Gastroesophageal sphincter (tissue), 4 donors: ENCODE results near the gene ASB13. TPM values are rescaled to one million over a fixed set of nuclear protein-coding genes. Genes with fewer than 3 reads are reported as not detected.

Experiments used
- ATAC-seq: fragments of 150-250 bp; one replicate; pipeline ENCODE4 v1.9.1; 2016; ENCODE audit warnings: mild to moderate bottlenecking, moderate library complexity
- H3K27ac ChIP-seq, 4 donors: fragments of 200-600 bp; sonication (generic) in 3 of 4; 1 replicate in 3 of 4; 2 replicates in 1 of 4; pipeline ENCODE4 v1.5.1; 2016 to 2019
- H3K27me3 ChIP-seq: fragments of 200-600 bp; sonication (generic); one replicate; pipeline ENCODE4 v1.5.1; 2019
- H3K36me3 ChIP-seq, 2 donors: fragments of 200-600 bp; sonication (generic); one replicate each; pipeline ENCODE4 v1.5.1; 2019; ENCODE audit warnings: control low read depth in 1 of 2
- H3K4me1 ChIP-seq, 3 donors: fragments of 200-600 bp; sonication (generic); 1 replicate in 2 of 3; 2 replicates in 1 of 3; pipeline ENCODE4 v1.5.1; 2016 to 2019; ENCODE audit warnings: control low read depth in 2 of 3
- H3K4me3 ChIP-seq, 2 donors: fragments of 200-600 bp; sonication (generic); one replicate each; pipeline ENCODE4 v1.5.1; 2019; ENCODE audit warnings: mild to moderate bottlenecking in 1 of 2, moderate library complexity in 1 of 2
- H3K9me3 ChIP-seq, 3 donors: fragments of 200-600 bp; sonication (generic); one replicate each; pipeline ENCODE4 v1.5.1; 2017 to 2019; ENCODE audit warnings: control low read depth in 2 of 3
- CTCF ChIP-seq, 4 experiments: fragments of 200-600 bp in 2 of 4; fragments of 450-650 bp in 2 of 4; sonication (generic) in 1 of 4; IDR thresholded peaks; one replicate each; pipeline ENCODE4 v1.5.1; 2017 to 2019; ENCODE audit warnings: antibody characterized with exemption in 4 of 4, mild to moderate bottlenecking in 2 of 4, moderate library complexity in 2 of 4
- EP300 ChIP-seq: sonication (generic); formaldehyde crosslinking; IDR thresholded peaks from one replicate; pipeline ENCODE4 v1.6.1; 2017; ENCODE audit warnings: antibody characterized with exemption, mild to moderate bottlenecking
- POLR2A ChIP-seq, 2 donors: fragments of 450-650 bp; IDR thresholded peaks; one replicate each; pipeline ENCODE4 v1.6.1; 2017; ENCODE audit warnings: antibody characterized with exemption in 2 of 2, mild to moderate bottlenecking in 2 of 2, moderate library complexity in 1 of 2
- POLR2AphosphoS5 ChIP-seq: sonication (generic); formaldehyde crosslinking; IDR thresholded peaks from one replicate; pipeline ENCODE4 v1.6.1; 2017; ENCODE audit warnings: antibody characterized with exemption
- WGBS, 2 donors: methylation state at CpG; one replicate each; pipeline ENCODE4 v1.1.5; 2018; ENCODE audit warnings: low coverage in 1 of 2; 5-methylcytosine and 5-hydroxymethylcytosine counted together
- total RNA-seq, 4 donors: library from RNA; depleted of rRNA; stranded (reverse); fragments of >200 nt; gene quantifications; one replicate each; pipeline ENCODE4 v1.1.0, GENCODE V29; 2016

Gene ASB13
- total RNA-seq, 4 donors from 2014 or later, result 17.6 to 39.6 (median 19.0) TPM

GRCh38 chr10:5630112-5630436 lies 36.3 kb downstream of the ASB13 start:
- no peaks in the 10 kb centered on the region for H3K36me3 ChIP-seq
- peaks cover 0 to 72% (median 16%) of the 10 kb centered on the region in 3 donors for H3K4me1 ChIP-seq
- H3K27ac ChIP-seq, result peak overlapping the region in 2 of 4 donors; percentile 2 to 78
- no peak for TF ChIP-seq EP300
- TF ChIP-seq POLR2A (IDR thresholded peaks at IDR 0.05), result no peak
- TF ChIP-seq CTCF (IDR thresholded peaks at IDR 0.05), result no peak
- TF ChIP-seq POLR2AphosphoS5, result no peak
- H3K4me3 ChIP-seq, result no peak overlapping the region
- no peaks in the 10 kb centered on the region for H3K9me3 ChIP-seq
- no peaks in the 10 kb centered on the region for H3K27me3 ChIP-seq
- 87 to 100% methylated on average over 6 to 8 of the region's 8 CpGs for WGBS, 2 donors
- ATAC-seq, result no peak

DNA sequence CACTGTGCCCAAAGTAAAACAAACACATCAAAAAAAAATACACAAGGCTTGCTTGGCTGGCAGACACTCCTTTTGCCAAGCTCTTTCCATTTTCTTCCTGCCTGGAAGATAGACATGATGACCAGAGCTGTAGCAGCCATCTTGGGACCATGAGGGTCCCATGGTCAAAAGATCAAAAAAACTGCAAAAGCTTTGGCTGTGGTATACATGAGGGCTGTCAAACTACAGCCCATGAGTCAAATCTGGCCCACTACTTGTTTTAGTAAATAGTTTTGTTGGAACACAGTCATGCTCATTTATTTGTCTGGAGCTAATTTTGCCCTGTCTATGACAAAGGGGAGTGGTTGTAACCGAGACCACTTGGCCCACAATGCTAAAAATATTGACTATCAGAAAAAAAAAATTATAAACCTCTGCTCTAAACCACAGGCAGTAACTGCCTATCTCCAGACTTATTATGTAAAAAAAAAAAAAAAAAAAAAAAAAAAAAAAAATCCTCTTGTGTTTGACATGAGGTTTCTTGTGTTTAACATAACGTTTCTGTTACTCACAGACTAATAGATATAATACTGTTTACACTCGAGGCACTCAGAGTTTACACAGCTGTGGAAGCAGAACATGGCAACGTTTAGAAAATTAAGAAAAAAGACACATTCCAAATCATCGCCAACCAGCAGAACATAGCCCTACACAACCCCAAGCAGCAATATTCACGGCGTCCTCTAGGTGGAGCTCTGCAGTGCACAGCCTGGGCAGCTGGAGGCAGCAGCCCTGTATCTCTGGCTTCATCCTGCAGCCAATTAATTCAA lies 36.9 kb downstream of the ASB13 start:
- Histone ChIP-seq H3K27me3 (no peaks in the 10 kb centered on the region), H3K4me3 (peak overlapping the region in 1 of 2 donors; percentile 28), H3K9me3 (no peaks in the 10 kb centered on the region), H3K27ac (peak overlapping the region; percentile 45 to 83 (median 78)), H3K36me3 (no peaks in the 10 kb centered on the region), H3K4me1 (peaks cover 0 to 72% (median 16%) of the 10 kb centered on the region in 3 donors)
- TF ChIP-seq POLR2A (IDR thresholded peaks at IDR 0.05) (no peak), EP300 (no peak), POLR2AphosphoS5 (peak; percentile 77), CTCF (IDR thresholded peaks at IDR 0.05) (peak; percentile 39 to 82 (median 62))
- ATAC-seq, result peak; percentile 47
- 7 to 11% methylated on average over 5 to 7 of the region's 7 CpGs for WGBS, 2 donors

DNA sequence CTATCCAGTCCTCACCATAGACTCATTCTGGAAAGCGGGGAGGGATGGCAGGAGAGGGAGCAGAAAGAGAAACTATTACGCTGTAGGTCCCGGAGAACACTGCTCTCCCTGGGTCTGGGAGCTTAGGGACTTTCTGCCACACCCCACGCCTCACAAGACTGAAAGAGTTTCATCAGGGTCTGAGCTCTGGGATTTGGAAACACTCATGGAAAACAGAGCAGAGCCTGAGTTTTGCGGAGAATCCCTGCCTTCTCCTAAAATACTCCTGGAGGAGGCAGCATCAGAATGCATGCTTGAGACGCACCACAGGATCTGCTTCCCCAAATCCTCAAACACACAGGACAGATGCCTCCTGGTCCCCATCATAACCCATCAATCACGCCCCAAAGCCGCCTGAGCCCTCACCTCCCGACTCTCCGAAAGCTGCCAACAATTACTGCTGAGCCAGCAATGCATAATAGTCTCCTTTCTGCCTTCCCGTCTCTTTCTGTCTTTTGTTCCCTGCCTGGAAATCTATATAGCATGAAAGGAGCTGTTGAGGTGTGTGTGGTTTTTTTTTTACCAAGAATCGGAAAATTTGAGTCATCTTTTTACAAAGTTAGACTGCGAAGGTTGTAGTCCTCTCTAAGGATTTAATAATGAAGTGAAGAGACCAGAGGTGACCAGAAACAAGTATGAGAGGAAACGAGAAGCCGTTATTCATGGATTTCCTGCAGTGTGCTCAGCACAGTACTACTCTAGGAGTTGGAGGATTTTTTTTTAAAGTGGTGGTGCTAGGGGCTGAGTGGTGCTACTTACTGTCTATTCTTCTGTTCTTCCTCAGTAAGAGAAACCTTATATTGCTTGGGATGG lies 37.7 kb downstream of the ASB13 start:
- H3K27me3 ChIP-seq, result no peaks in the 10 kb centered on the region
- TF ChIP-seq POLR2AphosphoS5 (no peak), POLR2A (IDR thresholded peaks at IDR 0.05) (peak; percentile 10 to 12)
- WGBS, 2 donors, result 10 to 16% methylated on average over 10 of the region's 15 CpGs
- peak overlapping the region; percentile 10 to 28 for H3K4me3 ChIP-seq
- ATAC-seq, result peak; percentile 48
- H3K36me3 ChIP-seq, result no peaks in the 10 kb centered on the region
- H3K27ac ChIP-seq, result peak overlapping the region; percentile 45 to 83 (median 78)
- H3K9me3 ChIP-seq, result no peaks in the 10 kb centered on the region
- H3K4me1 ChIP-seq, result peaks cover 0 to 68% (median 16%) of the 10 kb centered on the region in 3 donors

DNA sequence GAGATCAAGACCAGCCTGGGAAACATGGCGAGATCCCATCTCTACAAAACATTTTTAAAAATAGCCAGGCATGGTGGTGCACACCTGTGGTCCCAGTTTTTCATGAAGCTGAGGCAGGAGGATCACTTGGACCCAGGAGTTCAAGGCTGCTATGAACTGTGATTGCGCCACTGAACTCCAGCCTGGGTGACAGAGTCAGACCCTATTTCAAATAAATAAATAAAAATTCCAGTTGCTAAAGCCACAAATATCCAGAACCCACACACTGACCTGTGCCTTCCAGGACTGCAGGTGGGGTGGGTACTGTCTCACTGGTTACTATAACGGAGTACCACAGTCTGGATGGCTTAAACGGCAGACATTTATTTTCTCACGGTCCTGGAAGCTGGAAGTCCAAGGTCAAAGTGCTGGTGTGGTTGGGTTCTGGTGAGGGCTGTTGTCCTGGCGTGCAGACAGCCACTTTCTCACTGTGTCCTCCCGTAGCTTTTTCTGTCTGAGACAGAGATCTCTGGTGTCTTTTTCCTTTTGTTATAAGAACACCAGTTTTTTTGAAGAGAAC lies 38.8 kb downstream of the ASB13 start:
- Histone ChIP-seq H3K27ac (peak overlapping the region in 3 of 4 donors; percentile 78 to 83 (median 78)), H3K4me3 (no peak overlapping the region), H3K9me3 (no peaks in the 10 kb centered on the region), H3K4me1 (peaks cover 0 to 68% (median 17%) of the 10 kb centered on the region in 3 donors), H3K27me3 (no peaks in the 10 kb centered on the region), H3K36me3 (no peaks in the 10 kb centered on the region)
- 77 to 95% methylated on average over 5 to 6 of the region's 7 CpGs for WGBS, 2 donors
- ATAC-seq, result no peak
- TF ChIP-seq POLR2AphosphoS5 (no peak), CTCF (IDR thresholded peaks at IDR 0.05) (no peak), POLR2A (IDR thresholded peaks at IDR 0.05) (no peak), EP300 (no peak)
